ENCODE measurements around the gene PRPF18.

The PRPF18 gene

DNA sequence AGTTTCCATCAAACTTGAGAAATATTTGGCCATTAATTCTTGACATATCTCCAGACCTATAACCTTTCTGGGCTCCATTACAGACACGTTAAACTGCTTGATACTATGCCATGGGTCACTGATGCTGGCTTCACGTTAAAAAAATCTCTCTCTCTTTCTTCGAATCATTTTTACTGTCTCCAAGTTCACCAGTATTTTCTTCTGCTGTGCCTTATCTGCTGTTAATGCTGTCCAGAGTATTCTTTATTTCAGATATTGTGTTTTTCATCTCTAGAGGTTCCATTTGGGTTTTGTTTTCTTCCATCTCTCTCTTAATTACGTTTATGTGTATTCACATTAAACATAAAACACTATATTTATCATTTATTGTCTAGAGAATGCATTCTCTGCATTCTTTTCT lies 12.8 kb upstream of the PRPF18 start:
- no peaks in the 10 kb centered on the region for H3K9me3 ChIP-seq (ENCODE audit: control insufficient read depth, low read length)
- H3K4me1 ChIP-seq (ENCODE audit: control insufficient read depth, insufficient read depth, low read length) = no peaks in the 10 kb centered on the region
- no peaks in the 10 kb centered on the region for H3K27me3 ChIP-seq (ENCODE audit: control insufficient read depth, insufficient read depth, low read length)
- H3K9ac ChIP-seq (ENCODE audit: low read length) = no peak overlapping the region
- no peak overlapping the region for H3K4me3 ChIP-seq (ENCODE audit: low read length)
- no peaks in the 10 kb centered on the region for H3K36me3 ChIP-seq (ENCODE audit: control insufficient read depth, insufficient read depth, low read length)

DNA sequence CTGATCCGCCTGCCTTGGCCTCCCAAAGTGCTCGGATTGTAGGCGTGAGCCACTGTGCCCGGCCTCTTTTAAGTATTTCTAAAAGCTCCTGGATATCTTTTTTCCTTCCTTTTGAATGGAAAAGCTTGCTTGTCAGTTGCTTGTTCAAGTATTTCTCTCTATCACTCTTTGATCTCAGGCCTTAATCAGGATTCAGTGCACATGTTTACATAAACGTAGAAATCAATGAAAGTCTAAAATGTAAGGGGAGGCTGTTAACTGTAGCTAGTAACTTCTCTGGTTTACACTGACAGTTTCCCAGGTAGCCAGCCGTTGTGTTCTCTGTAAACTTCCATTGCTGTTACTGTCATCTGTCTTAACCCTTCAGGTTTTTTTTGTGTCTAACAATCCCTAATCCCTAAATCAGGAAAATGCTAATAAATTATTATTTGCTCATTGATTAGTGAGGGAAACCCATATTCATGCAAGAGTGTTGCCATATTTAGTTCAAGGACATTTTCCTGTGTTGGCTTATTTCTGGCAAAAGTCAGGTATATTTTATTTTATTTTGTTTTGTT lies 1.5 kb upstream of the PRPF18 start:
- H3K4me1 ChIP-seq (ENCODE audit: control insufficient read depth, insufficient read depth, low read length) = peaks cover 9% of the 10 kb centered on the region
- no peak overlapping the region for H3K9ac ChIP-seq (ENCODE audit: low read length)
- no peaks in the 10 kb centered on the region for H3K9me3 ChIP-seq (ENCODE audit: control insufficient read depth, low read length)
- no peak overlapping the region for H3K4me3 ChIP-seq (ENCODE audit: low read length)
- no peaks in the 10 kb centered on the region for H3K27me3 ChIP-seq (ENCODE audit: control insufficient read depth, insufficient read depth, low read length)
- H3K36me3 ChIP-seq (ENCODE audit: control insufficient read depth, insufficient read depth, low read length) = no peaks in the 10 kb centered on the region

GRCh38 chr10:13585943-13586342 lies 822 bp upstream of the PRPF18 start:
- no peaks in the 10 kb centered on the region for H3K27me3 ChIP-seq (ENCODE audit: control insufficient read depth, insufficient read depth, low read length)
- H3K9ac ChIP-seq (ENCODE audit: low read length) = no peak overlapping the region
- no peaks in the 10 kb centered on the region for H3K9me3 ChIP-seq (ENCODE audit: control insufficient read depth, low read length)
- H3K4me1 ChIP-seq (ENCODE audit: control insufficient read depth, insufficient read depth, low read length) = peaks cover 9% of the 10 kb centered on the region
- H3K36me3 ChIP-seq (ENCODE audit: control insufficient read depth, insufficient read depth, low read length) = no peaks in the 10 kb centered on the region
- no peak overlapping the region for H3K4me3 ChIP-seq (ENCODE audit: low read length)

- peak overlapping the region; percentile 98 for H3K9ac ChIP-seq (ENCODE audit: low read length)
- peak overlapping the region; percentile 100 for H3K4me3 ChIP-seq (ENCODE audit: low read length)
- no peaks in the 10 kb centered on the region for H3K27me3 ChIP-seq (ENCODE audit: control insufficient read depth, insufficient read depth, low read length)
- peaks cover 5% of the 10 kb centered on the region for H3K36me3 ChIP-seq (ENCODE audit: control insufficient read depth, insufficient read depth, low read length)
- H3K9me3 ChIP-seq (ENCODE audit: control insufficient read depth, low read length) = no peaks in the 10 kb centered on the region
- peaks cover 9% of the 10 kb centered on the region for H3K4me1 ChIP-seq (ENCODE audit: control insufficient read depth, insufficient read depth, low read length)
These were observed 626 bp downstream of the PRPF18 start for GRCh38 chr10:13587391-13587790.

DNA sequence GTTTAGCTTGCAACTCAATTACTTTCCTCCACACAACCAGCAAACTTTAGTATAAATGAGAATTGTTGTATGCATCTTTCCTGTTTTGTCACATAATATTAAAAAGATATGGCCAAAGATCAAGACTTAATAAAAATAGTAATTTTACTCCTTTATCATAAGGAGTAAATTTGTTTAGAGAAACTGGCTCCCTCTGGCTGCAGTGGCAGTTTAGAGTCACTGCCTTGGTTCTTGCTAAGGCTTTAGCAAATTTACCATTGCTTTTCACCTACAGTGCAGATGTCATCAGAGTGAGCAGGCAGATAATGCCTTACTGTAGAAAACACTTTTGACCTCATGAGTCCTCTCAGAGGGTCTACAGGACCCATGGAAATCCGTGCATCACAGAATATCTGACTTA lies 2.6 kb downstream of the PRPF18 start:
- H3K9ac ChIP-seq (ENCODE audit: low read length) = no peak overlapping the region
- H3K9me3 ChIP-seq (ENCODE audit: control insufficient read depth, low read length) = no peaks in the 10 kb centered on the region
- no peaks in the 10 kb centered on the region for H3K27me3 ChIP-seq (ENCODE audit: control insufficient read depth, insufficient read depth, low read length)
- H3K36me3 ChIP-seq (ENCODE audit: control insufficient read depth, insufficient read depth, low read length) = peaks cover 7% of the 10 kb centered on the region
- peaks cover 9% of the 10 kb centered on the region for H3K4me1 ChIP-seq (ENCODE audit: control insufficient read depth, insufficient read depth, low read length)
- H3K4me3 ChIP-seq (ENCODE audit: low read length) = no peak overlapping the region

DNA sequence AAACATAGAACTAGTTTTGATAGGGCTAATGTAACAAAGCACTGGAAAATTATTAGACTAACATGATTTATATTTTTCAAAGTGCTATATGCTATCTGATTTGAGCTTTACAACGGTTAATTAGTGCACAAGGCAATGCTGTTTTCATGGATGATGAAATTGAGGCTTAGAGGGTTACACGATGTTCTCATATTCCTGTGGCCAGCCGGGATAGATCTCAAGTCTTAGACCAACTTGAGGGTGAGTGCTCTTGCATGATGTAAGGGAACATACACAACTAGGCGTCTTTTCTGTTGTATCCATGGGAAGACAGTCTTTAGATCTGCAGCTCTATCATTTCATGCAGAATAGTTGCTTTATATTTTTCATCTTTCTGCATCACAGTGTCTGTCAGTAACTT lies 4.1 kb downstream of the PRPF18 start:
- Histone ChIP-seq H3K4me1 (ENCODE audit: control insufficient read depth, insufficient read depth, low read length) (peaks cover 9% of the 10 kb centered on the region), H3K9me3 (ENCODE audit: control insufficient read depth, low read length) (no peaks in the 10 kb centered on the region), H3K27me3 (ENCODE audit: control insufficient read depth, insufficient read depth, low read length) (no peaks in the 10 kb centered on the region), H3K9ac (ENCODE audit: low read length) (no peak overlapping the region), H3K36me3 (ENCODE audit: control insufficient read depth, insufficient read depth, low read length) (peaks cover 7% of the 10 kb centered on the region), H3K4me3 (ENCODE audit: low read length) (no peak overlapping the region)

DNA sequence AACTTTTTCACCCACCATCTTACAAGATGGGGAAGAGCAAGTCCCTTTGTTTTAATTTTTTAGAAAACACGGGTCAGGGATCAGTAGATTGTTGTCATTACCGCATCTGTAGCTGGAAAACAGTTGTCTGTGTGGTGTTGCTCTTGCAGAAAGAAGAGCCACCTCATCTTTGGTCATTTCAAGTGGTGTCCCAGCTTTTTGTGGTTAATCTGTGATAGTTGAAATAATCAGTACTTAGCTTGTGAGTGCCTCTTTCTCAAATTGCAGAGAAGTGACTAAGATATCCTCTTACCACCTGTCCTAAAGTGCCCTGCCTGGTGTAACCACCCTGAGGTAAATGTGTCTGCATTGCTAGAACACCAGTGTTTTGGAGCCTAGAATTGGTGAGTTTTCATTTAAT lies 5.5 kb downstream of the PRPF18 start:
- H3K27me3 ChIP-seq (ENCODE audit: control insufficient read depth, insufficient read depth, low read length) = no peaks in the 10 kb centered on the region

GRCh38 chr10:13593535-13593934 lies 6.8 kb downstream of the PRPF18 start:
- H3K27me3 ChIP-seq (ENCODE audit: control insufficient read depth, insufficient read depth, low read length) = no peaks in the 10 kb centered on the region
- no peaks in the 10 kb centered on the region for H3K9me3 ChIP-seq (ENCODE audit: control insufficient read depth, low read length)
- no peak overlapping the region for H3K9ac ChIP-seq (ENCODE audit: low read length)
- H3K4me3 ChIP-seq (ENCODE audit: low read length) = no peak overlapping the region
- H3K36me3 ChIP-seq (ENCODE audit: control insufficient read depth, insufficient read depth, low read length) = peaks cover 7% of the 10 kb centered on the region
- H3K4me1 ChIP-seq (ENCODE audit: control insufficient read depth, insufficient read depth, low read length) = no peaks in the 10 kb centered on the region

More for the DNA sequence above, 5.5 kb downstream of the PRPF18 start:
- peaks cover 9% of the 10 kb centered on the region for H3K4me1 ChIP-seq (ENCODE audit: control insufficient read depth, insufficient read depth, low read length)
- no peak overlapping the region for H3K9ac ChIP-seq (ENCODE audit: low read length)
- peaks cover 7% of the 10 kb centered on the region for H3K36me3 ChIP-seq (ENCODE audit: control insufficient read depth, insufficient read depth, low read length)
- no peaks in the 10 kb centered on the region for H3K9me3 ChIP-seq (ENCODE audit: control insufficient read depth, low read length)
- H3K4me3 ChIP-seq (ENCODE audit: low read length) = no peak overlapping the region

DNA sequence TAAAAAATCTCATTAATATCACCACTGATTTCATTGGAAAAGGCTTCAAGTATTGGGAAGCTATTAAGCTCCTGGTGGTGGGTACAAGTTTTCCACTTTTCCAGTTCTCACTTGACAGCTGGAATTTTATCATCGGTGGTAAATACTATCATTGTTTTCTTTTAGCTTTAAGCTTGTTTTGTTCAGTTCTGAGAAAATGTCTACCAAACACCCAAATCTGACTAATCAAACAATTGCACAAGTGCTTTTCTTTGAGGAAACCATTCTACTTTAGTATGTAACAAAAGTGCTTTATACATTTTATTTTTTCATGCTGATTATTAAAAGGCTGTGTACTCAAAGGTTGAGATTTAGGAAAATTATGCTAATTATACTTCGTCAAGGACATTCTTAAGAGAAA lies 7.9 kb downstream of the PRPF18 start:
- no peaks in the 10 kb centered on the region for H3K27me3 ChIP-seq (ENCODE audit: control insufficient read depth, insufficient read depth, low read length)
- no peaks in the 10 kb centered on the region for H3K4me1 ChIP-seq (ENCODE audit: control insufficient read depth, insufficient read depth, low read length)
- H3K9me3 ChIP-seq (ENCODE audit: control insufficient read depth, low read length) = no peaks in the 10 kb centered on the region
- no peak overlapping the region for H3K4me3 ChIP-seq (ENCODE audit: low read length)
- peaks cover 7% of the 10 kb centered on the region for H3K36me3 ChIP-seq (ENCODE audit: control insufficient read depth, insufficient read depth, low read length)
- no peak overlapping the region for H3K9ac ChIP-seq (ENCODE audit: low read length)

- Histone ChIP-seq H3K4me1 (ENCODE audit: control insufficient read depth, insufficient read depth, low read length) (no peaks in the 10 kb centered on the region), H3K9me3 (ENCODE audit: control insufficient read depth, low read length) (no peaks in the 10 kb centered on the region), H3K9ac (ENCODE audit: low read length) (no peak overlapping the region), H3K36me3 (ENCODE audit: control insufficient read depth, insufficient read depth, low read length) (no peaks in the 10 kb centered on the region), H3K4me3 (ENCODE audit: low read length) (no peak overlapping the region), H3K27me3 (ENCODE audit: control insufficient read depth, insufficient read depth, low read length) (no peaks in the 10 kb centered on the region)
These were observed 11.1 kb downstream of the PRPF18 start for GRCh38 chr10:13597909-13598308.

DNA sequence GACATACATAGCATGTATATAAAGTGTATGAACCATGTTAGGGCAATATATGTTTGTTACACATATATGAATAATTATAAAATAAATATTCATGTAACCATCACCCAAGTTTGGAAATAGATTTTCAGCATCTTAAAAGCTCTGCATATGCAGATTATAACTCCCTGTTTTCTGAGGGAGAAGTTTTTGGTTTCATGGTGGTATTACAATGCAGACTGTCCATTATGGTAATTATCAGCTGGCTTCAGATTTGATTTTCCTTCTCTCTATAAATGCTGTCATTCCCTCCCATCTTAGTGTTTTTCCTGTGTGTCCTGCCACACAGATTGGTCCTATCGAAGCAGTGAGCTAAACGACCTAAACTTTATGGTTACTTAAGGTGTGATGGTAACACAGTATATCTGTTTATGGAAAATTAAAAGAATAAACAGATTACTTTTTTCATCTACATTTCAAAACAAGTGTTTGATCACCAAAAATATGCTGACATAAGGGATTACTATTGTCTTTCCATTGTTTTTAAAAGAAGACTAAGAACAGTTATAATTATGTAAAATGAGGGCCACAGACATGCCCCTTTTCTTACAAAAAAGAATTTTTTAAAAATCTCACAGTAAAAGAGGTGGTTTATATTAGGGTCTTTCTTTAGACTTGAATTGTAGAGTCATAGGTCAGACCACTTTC lies 17.7 kb downstream of the PRPF18 start:
- H3K9me3 ChIP-seq (ENCODE audit: control insufficient read depth, low read length) = no peaks in the 10 kb centered on the region
- no peak overlapping the region for H3K4me3 ChIP-seq (ENCODE audit: low read length)
- H3K9ac ChIP-seq (ENCODE audit: low read length) = no peak overlapping the region
- H3K27me3 ChIP-seq (ENCODE audit: control insufficient read depth, insufficient read depth, low read length) = no peaks in the 10 kb centered on the region
- H3K36me3 ChIP-seq (ENCODE audit: control insufficient read depth, insufficient read depth, low read length) = no peaks in the 10 kb centered on the region
- no peaks in the 10 kb centered on the region for H3K4me1 ChIP-seq (ENCODE audit: control insufficient read depth, insufficient read depth, low read length)

DNA sequence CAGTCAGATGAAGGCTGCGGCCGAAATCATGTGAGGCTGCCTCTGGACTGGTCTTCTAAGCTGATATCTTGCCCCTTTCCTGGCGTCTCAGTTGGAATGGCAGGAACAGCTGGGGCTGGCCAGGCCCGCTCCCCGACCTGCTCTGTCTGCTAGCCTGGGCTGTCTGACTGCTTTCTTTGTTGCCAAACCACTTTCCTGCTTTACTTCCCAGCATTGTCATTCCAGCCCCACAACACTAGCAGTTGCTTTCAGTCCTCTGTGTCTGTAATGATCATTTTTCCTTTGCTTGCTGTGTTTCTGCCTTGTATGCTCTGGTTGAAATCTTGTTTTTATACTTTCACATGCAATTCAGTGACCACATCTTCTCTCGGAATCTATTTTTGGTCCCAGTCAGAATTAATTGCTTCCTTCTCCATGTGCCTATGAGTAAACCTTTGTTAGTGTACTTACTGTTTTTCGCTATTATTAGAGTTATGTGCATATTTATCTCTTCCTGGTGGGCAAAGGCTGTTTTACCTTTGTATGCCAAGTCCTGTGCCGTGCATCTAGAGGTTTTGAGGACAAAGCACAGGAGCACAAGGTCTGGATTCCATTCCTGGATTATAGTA lies 21.6 kb downstream of the PRPF18 start:
- H3K9me3 ChIP-seq (ENCODE audit: control insufficient read depth, low read length) = no peaks in the 10 kb centered on the region
- H3K4me3 ChIP-seq (ENCODE audit: low read length) = no peak overlapping the region
- H3K9ac ChIP-seq (ENCODE audit: low read length) = no peak overlapping the region
- no peaks in the 10 kb centered on the region for H3K4me1 ChIP-seq (ENCODE audit: control insufficient read depth, insufficient read depth, low read length)
- no peaks in the 10 kb centered on the region for H3K27me3 ChIP-seq (ENCODE audit: control insufficient read depth, insufficient read depth, low read length)
- no peaks in the 10 kb centered on the region for H3K36me3 ChIP-seq (ENCODE audit: control insufficient read depth, insufficient read depth, low read length)
